H1 (cell line): Measurements from ENCODE around the gene CD44.

ENCODE experiments used
- ATF3 ChIP-seq: IDR thresholded peaks from 2 replicates; pipeline ENCODE4 v1.6.1; 2011; ENCODE audit warnings: low read depth, mild to moderate bottlenecking, low read length; ENCODE audit not compliant: insufficient read depth
- BCL11A ChIP-seq, 2 experiments: IDR thresholded peaks; one replicate each; pipeline ENCODE4 v1.6.1; 2011; ENCODE audit warnings: low read depth in 2 of 2, low read length in 2 of 2, mild to moderate bottlenecking in 2 of 2
- EZH2 ChIP-seq: fragments of 200-600 bp; sonication (generic); IDR thresholded peaks from 2 replicates; pipeline ENCODE4 v1.7.1; 2012; ENCODE audit warnings: low read depth, mild to moderate bottlenecking, moderate library complexity, low read length, inconsistent platforms; ENCODE audit not compliant: severe bottlenecking
- HDAC6 ChIP-seq: IDR thresholded peaks from one replicate; pipeline ENCODE4 v1.7.1; 2012; ENCODE audit warnings: low read depth, mild to moderate bottlenecking, inconsistent platforms, low read length, moderate library complexity
- POLR2A ChIP-seq, 2 experiments: IDR thresholded peaks; 1 replicate in 1 of 2; 2 replicates in 1 of 2; pipeline ENCODE4 v1.6.1; 2011; ENCODE audit warnings: low read depth in 2 of 2, low read length in 2 of 2, mild to moderate bottlenecking in 2 of 2; ENCODE audit errors: control extremely low read depth in 1 of 2
- POLR2AphosphoS5 ChIP-seq: IDR thresholded peaks from 2 replicates; pipeline ENCODE4 v1.6.1; 2011; ENCODE audit warnings: low read depth, low read length
- TBP ChIP-seq: IDR thresholded peaks from 2 replicates; pipeline ENCODE4 v1.6.1; 2011; ENCODE audit warnings: low read depth, low read length, improper control_type of control experiment
- YY1 ChIP-seq: IDR thresholded peaks from 2 replicates; pipeline ENCODE4 v1.6.1; 2011; ENCODE audit warnings: low read depth, mild to moderate bottlenecking, low read length
- ZNF274 ChIP-seq: IDR thresholded peaks from 2 replicates; pipeline ENCODE4 v1.7.0; 2012; ENCODE audit warnings: low read length, borderline replicate concordance; ENCODE audit errors: extremely low read depth
- TF ChIP-seq, protein P1 (sequence below): IDR thresholded peaks from 2 replicates; pipeline ENCODE4 v1.6.1; 2011; ENCODE audit warnings: low read length, improper control_type of control experiment
- TF ChIP-seq, protein P2 (sequence below), 3 experiments: IDR thresholded peaks; 1 replicate in 2 of 3; 2 replicates in 1 of 3; pipeline versions ENCODE4 v1.5.1 to v1.6.1; 2011; ENCODE audit warnings: low read length in 3 of 3, mild to moderate bottlenecking in 3 of 3, inconsistent platforms in 2 of 3, low read depth in 1 of 3, moderate library complexity in 1 of 3; ENCODE audit not compliant: insufficient read depth in 1 of 3; ENCODE audit errors: control extremely low read depth in 1 of 3

GRCh38 chr11:35097814-35098455, 41.0 kb upstream of the CD44 start:
- TF ChIP-seq POLR2AphosphoS5 (no peak), HDAC6 (no peak), YY1 (no peak), EZH2 (no peak), POLR2A (IDR thresholded peaks at IDR 0.05; ENCODE audit: control extremely low read depth in 1 of 2, low read depth in 2 of 2, low read length in 2 of 2) (no peak), ATF3 (no peak), ZNF274 (no peak), BCL11A (IDR thresholded peaks at IDR 0.05; ENCODE audit: low read depth in 2 of 2, low read length in 2 of 2) (no peak), TBP (no peak)
- TF ChIP-seq, protein P1, sequence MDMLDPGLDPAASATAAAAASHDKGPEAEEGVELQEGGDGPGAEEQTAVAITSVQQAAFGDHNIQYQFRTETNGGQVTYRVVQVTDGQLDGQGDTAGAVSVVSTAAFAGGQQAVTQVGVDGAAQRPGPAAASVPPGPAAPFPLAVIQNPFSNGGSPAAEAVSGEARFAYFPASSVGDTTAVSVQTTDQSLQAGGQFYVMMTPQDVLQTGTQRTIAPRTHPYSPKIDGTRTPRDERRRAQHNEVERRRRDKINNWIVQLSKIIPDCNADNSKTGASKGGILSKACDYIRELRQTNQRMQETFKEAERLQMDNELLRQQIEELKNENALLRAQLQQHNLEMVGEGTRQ = no peak
- TF ChIP-seq, protein P2, sequence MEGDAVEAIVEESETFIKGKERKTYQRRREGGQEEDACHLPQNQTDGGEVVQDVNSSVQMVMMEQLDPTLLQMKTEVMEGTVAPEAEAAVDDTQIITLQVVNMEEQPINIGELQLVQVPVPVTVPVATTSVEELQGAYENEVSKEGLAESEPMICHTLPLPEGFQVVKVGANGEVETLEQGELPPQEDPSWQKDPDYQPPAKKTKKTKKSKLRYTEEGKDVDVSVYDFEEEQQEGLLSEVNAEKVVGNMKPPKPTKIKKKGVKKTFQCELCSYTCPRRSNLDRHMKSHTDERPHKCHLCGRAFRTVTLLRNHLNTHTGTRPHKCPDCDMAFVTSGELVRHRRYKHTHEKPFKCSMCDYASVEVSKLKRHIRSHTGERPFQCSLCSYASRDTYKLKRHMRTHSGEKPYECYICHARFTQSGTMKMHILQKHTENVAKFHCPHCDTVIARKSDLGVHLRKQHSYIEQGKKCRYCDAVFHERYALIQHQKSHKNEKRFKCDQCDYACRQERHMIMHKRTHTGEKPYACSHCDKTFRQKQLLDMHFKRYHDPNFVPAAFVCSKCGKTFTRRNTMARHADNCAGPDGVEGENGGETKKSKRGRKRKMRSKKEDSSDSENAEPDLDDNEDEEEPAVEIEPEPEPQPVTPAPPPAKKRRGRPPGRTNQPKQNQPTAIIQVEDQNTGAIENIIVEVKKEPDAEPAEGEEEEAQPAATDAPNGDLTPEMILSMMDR (IDR thresholded peaks at IDR 0.05; ENCODE audit: control extremely low read depth in 1 of 3, insufficient read depth in 1 of 3, low read depth in 1 of 3, low read length in 3 of 3) = no peak
